WTC11 (cell line): Measurements from ENCODE around the gene INPP5E. TPM values are rescaled to one million over a fixed set of nuclear protein-coding genes. Genes with fewer than 3 reads are reported as not detected.

Experiments used
- ATAC-seq: fragments of 200-7000 bp; cut with Tn5 transposase; 2 replicates; pipeline ENCODE4 v1.10.0; 2021; ENCODE audit warnings: mild to moderate bottlenecking, moderate library complexity
- CTCF ChIA-PET: fragments of 300-600 bp; sonication (Branson Sonifier 250); formaldehyde crosslinking; loops from one replicate; lab custom pipeline; 2021; ENCODE audit warnings: antibody characterized with exemption; lab: Charles Lee
- POLR2A ChIA-PET: fragments of 350-600 bp; sonication (Branson Sonifier 250); formaldehyde crosslinking; loops from one replicate; lab custom pipeline; 2021; ENCODE audit warnings: antibody characterized with exemption; lab: Charles Lee
- DNase-seq: peaks from one replicate; pipeline ENCODE4 v3.0.0; 2021; ENCODE audit warnings: low spot score
- H3K27ac Mint-ChIP-seq: 2 replicates; pipeline ENCODE4 v1.8.0; 2021; ENCODE audit warnings: mixed read lengths
- H3K27me3 Mint-ChIP-seq: 2 replicates; pipeline ENCODE4 v1.8.0; 2021; ENCODE audit warnings: low read depth, mild to moderate bottlenecking, moderate library complexity, mixed read lengths
- H3K36me3 Mint-ChIP-seq: 2 replicates; pipeline ENCODE4 v1.8.0; 2021; ENCODE audit warnings: mixed read lengths
- H3K4me1 Mint-ChIP-seq: 2 replicates; pipeline ENCODE4 v1.8.0; 2022; ENCODE audit warnings: mixed read lengths
- H3K4me3 Mint-ChIP-seq: 2 replicates; pipeline ENCODE4 v1.8.0; 2021; ENCODE audit warnings: mild to moderate bottlenecking, moderate library complexity, mixed read lengths
- H3K9me3 Mint-ChIP-seq: 2 replicates; pipeline ENCODE4 v1.8.0; 2021; ENCODE audit warnings: mixed read lengths
- AR ChIP-seq: fragments of 250-450 bp; sonication (Bioruptor Pico); IDR thresholded peaks from 2 replicates; pipeline ENCODE4 v1.9.0; 2021; ENCODE audit warnings: mild to moderate bottlenecking
- CBFB ChIP-seq: sonication (generic); formaldehyde crosslinking; IDR thresholded peaks from 2 replicates; pipeline ENCODE4 v1.8.1; 2022; ENCODE audit warnings: mild to moderate bottlenecking, low read depth, missing genetic modification reagents
- E2F4 ChIP-seq: sonication (generic); formaldehyde crosslinking; IDR thresholded peaks from 2 replicates; pipeline ENCODE4 v1.8.1; 2022; ENCODE audit warnings: low read depth, mild to moderate bottlenecking, moderate library complexity, missing genetic modification reagents, borderline replicate concordance
- HMGXB4 ChIP-seq: sonication (generic); formaldehyde crosslinking; IDR thresholded peaks from 2 replicates; pipeline ENCODE4 v1.8.1; 2023; ENCODE audit warnings: mild to moderate bottlenecking, moderate library complexity, missing genetic modification reagents
- IRF1 ChIP-seq: sonication (generic); formaldehyde crosslinking; IDR thresholded peaks from 2 replicates; pipeline ENCODE4 v1.8.0; 2023; ENCODE audit warnings: missing genetic modification reagents
- KAT7 ChIP-seq: sonication (generic); formaldehyde crosslinking; IDR thresholded peaks from 2 replicates; pipeline ENCODE4 v1.8.1; 2023; ENCODE audit warnings: missing genetic modification reagents, mild to moderate bottlenecking, borderline replicate concordance
- MXD4 ChIP-seq: fragments of 250-450 bp; sonication (Bioruptor Pico); IDR thresholded peaks from 2 replicates; pipeline ENCODE4 v1.8.0; 2021; ENCODE audit warnings: mild to moderate bottlenecking, moderate library complexity, borderline replicate concordance
- NFYB ChIP-seq: sonication (generic); formaldehyde crosslinking; conservative IDR thresholded peaks from 2 replicates; pipeline ENCODE4 v1.8.0; 2022; ENCODE audit warnings: low read depth, missing genetic modification reagents
- NR1H2 ChIP-seq: sonication (generic); formaldehyde crosslinking; IDR thresholded peaks from 2 replicates; pipeline ENCODE4 v1.9.0; 2021; ENCODE audit warnings: mild to moderate bottlenecking, moderate library complexity, missing genetic modification reagents
- SP1 ChIP-seq: sonication (generic); formaldehyde crosslinking; conservative IDR thresholded peaks from 2 replicates; pipeline ENCODE4 v1.8.1; 2022; ENCODE audit warnings: missing genetic modification reagents
- USF1 ChIP-seq: sonication (generic); formaldehyde crosslinking; IDR thresholded peaks from 2 replicates; pipeline ENCODE4 v1.8.0; 2022; ENCODE audit warnings: mild to moderate bottlenecking, missing genetic modification reagents
- ZNF317 ChIP-seq: sonication (generic); formaldehyde crosslinking; IDR thresholded peaks from 2 replicates; pipeline ENCODE4 v1.8.1; 2023; ENCODE audit warnings: low read depth, mild to moderate bottlenecking, moderate library complexity, missing genetic modification reagents, borderline replicate concordance
- total RNA-seq: library from RNA; stranded (reverse); gene quantifications from 3 replicates; pipeline ENCODE4 v1.2.3, GENCODE V29; 2021
- TF ChIP-seq, protein P1 (sequence below): sonication (generic); formaldehyde crosslinking; IDR thresholded peaks from 2 replicates; pipeline ENCODE4 v1.8.0; 2022; ENCODE audit warnings: mild to moderate bottlenecking, missing genetic modification reagents
- TF ChIP-seq, protein P2 (sequence below): sonication (generic); formaldehyde crosslinking; IDR thresholded peaks from 2 replicates; pipeline ENCODE4 v1.8.1; 2023; ENCODE audit warnings: mild to moderate bottlenecking, missing genetic modification reagents, moderate library complexity
- TF ChIP-seq, protein P3 (sequence below): fragments of 250-450 bp; sonication (Bioruptor Pico); IDR thresholded peaks from 2 replicates; pipeline ENCODE4 v1.9.0; 2021; ENCODE audit warnings: mild to moderate bottlenecking, borderline replicate concordance

The INPP5E gene
- total RNA-seq, 1 experiment from 2014 or later = 24.0 TPM

GRCh38 chr9:136405481-136405880 is 34.2 kb downstream of the INPP5E start (continued):
- TF ChIP-seq HMGXB4 (CRISPR knock-in tag) = no peak
- no peak for TF ChIP-seq NR1H2 (CRISPR knock-in tag)
- TF ChIP-seq USF1 (CRISPR knock-in tag) = no peak
- no peak for TF ChIP-seq AR (CRISPR knock-in tag)
- TF ChIP-seq E2F4 (CRISPR knock-in tag) = no peak
- no peak for TF ChIP-seq MXD4
- TF ChIP-seq, protein P1, sequence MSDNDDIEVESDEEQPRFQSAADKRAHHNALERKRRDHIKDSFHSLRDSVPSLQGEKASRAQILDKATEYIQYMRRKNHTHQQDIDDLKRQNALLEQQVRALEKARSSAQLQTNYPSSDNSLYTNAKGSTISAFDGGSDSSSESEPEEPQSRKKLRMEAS (CRISPR knock-in tag) = no peak
- no peak for TF ChIP-seq SP1 (CRISPR knock-in tag)

DNA sequence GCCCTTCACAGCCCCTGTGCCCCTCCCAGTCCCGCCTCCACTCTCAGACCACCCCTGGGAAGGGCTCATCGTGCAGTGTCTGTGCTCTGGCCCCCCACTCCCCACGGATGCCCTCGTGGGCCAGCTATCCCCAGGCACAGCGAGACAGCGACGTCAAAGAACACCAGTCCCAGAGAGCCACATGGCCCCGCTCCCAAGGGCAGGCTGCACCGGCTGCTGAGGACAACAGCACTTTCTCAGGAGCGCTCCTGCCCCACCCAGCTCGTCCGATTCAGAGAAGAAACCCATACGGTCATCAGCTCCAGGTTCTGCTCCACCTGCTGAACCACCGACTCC is 34.9 kb downstream of the INPP5E start:
- Mint-ChIP-seq H3K4me3 (no peak overlapping the region), H3K4me1 (peaks cover 14% of the 10 kb centered on the region), H3K27me3 (no peaks in the 10 kb centered on the region), H3K36me3 (peaks cover 59% of the 10 kb centered on the region), H3K27ac (no peak overlapping the region; the same call in 1 of the 2 replicates), H3K9me3 (no peaks in the 10 kb centered on the region)
- ATAC-seq = no peak
- CTCF ChIA-PET = interaction anchor here (1.6 kb wide), 1 partner anchor 59 kb away, joined by 3 read pairs; no protein-coding TSS in a partner anchor
- DNase-seq = no peak
- TF ChIP-seq KAT7 (CRISPR knock-in tag) = no peak
- TF ChIP-seq ZNF317 = no peak
- TF ChIP-seq, protein P2, sequence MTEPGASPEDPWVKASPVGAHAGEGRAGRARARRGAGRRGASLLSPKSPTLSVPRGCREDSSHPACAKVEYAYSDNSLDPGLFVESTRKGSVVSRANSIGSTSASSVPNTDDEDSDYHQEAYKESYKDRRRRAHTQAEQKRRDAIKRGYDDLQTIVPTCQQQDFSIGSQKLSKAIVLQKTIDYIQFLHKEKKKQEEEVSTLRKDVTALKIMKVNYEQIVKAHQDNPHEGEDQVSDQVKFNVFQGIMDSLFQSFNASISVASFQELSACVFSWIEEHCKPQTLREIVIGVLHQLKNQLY (CRISPR knock-in tag) = no peak
- no peak for TF ChIP-seq IRF1
- TF ChIP-seq, protein P3, sequence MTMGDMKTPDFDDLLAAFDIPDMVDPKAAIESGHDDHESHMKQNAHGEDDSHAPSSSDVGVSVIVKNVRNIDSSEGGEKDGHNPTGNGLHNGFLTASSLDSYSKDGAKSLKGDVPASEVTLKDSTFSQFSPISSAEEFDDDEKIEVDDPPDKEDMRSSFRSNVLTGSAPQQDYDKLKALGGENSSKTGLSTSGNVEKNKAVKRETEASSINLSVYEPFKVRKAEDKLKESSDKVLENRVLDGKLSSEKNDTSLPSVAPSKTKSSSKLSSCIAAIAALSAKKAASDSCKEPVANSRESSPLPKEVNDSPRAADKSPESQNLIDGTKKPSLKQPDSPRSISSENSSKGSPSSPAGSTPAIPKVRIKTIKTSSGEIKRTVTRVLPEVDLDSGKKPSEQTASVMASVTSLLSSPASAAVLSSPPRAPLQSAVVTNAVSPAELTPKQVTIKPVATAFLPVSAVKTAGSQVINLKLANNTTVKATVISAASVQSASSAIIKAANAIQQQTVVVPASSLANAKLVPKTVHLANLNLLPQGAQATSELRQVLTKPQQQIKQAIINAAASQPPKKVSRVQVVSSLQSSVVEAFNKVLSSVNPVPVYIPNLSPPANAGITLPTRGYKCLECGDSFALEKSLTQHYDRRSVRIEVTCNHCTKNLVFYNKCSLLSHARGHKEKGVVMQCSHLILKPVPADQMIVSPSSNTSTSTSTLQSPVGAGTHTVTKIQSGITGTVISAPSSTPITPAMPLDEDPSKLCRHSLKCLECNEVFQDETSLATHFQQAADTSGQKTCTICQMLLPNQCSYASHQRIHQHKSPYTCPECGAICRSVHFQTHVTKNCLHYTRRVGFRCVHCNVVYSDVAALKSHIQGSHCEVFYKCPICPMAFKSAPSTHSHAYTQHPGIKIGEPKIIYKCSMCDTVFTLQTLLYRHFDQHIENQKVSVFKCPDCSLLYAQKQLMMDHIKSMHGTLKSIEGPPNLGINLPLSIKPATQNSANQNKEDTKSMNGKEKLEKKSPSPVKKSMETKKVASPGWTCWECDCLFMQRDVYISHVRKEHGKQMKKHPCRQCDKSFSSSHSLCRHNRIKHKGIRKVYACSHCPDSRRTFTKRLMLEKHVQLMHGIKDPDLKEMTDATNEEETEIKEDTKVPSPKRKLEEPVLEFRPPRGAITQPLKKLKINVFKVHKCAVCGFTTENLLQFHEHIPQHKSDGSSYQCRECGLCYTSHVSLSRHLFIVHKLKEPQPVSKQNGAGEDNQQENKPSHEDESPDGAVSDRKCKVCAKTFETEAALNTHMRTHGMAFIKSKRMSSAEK (CRISPR knock-in tag) = no peak
- TF ChIP-seq CBFB (CRISPR knock-in tag) = no peak
- TF ChIP-seq NFYB (CRISPR knock-in tag) = no peak
- POLR2A ChIA-PET = no interaction called here
